ENCODE results near the gene ING1.
A peak's percentile ranks its signal among the peaks of the same experiment; 100 is the strongest.

ING1 gene

GRCh38 chr13:110712081-110712848, 1.2 kb upstream of the ING1 start:
- no peak for TF ChIP-seq CREB1 (IDR thresholded peaks at IDR 0.05; ENCODE audit: low read depth)
- TF ChIP-seq TEAD4 (IDR thresholded peaks at IDR 0.05), result no peak
- no peak for TF ChIP-seq NFIC (IDR thresholded peaks at IDR 0.05)
- TF ChIP-seq YY1 (IDR thresholded peaks at IDR 0.05; ENCODE audit: low read depth), result peak; percentile 14; the same call in 1 of the 2 replicates
- no peak; the same call in 1 of the 2 replicates for TF ChIP-seq MAX (IDR thresholded peaks at IDR 0.05)
- TF ChIP-seq TCF12 (IDR thresholded peaks at IDR 0.05; ENCODE audit: low read depth), result 0 out of 2 replicates have a peak, but pooled peaks have one; percentile 27
- TF ChIP-seq TAF1 (IDR thresholded peaks at IDR 0.05; ENCODE audit: low read depth), result peak; percentile 66

- 0 out of 2 replicates have a peak, but pooled peaks have one; percentile 37 for TF ChIP-seq TCF12 (IDR thresholded peaks at IDR 0.05; ENCODE audit: low read depth)
- peak; percentile 97 for TF ChIP-seq ZBTB7A (IDR thresholded peaks at IDR 0.05; ENCODE audit: low read depth)
- TF ChIP-seq MAX (IDR thresholded peaks at IDR 0.05), result no peak
- no peak for TF ChIP-seq REST (IDR thresholded peaks at IDR 0.05; ENCODE audit: low read depth)
- peak; percentile 19; the same call in 1 of the 2 replicates for TF ChIP-seq NFIC (IDR thresholded peaks at IDR 0.05)
- no peak; the same call in 1 of the 2 replicates for TF ChIP-seq TEAD4 (IDR thresholded peaks at IDR 0.05)
- no peak; the same call in 1 of the 2 replicates for TF ChIP-seq YY1 (IDR thresholded peaks at IDR 0.05; ENCODE audit: low read depth)
- 0 out of 2 replicates have a peak, but pooled peaks have one; percentile 17 for TF ChIP-seq CEBPB (IDR thresholded peaks at IDR 0.05)
- no peak for TF ChIP-seq EP300 (IDR thresholded peaks at IDR 0.05; ENCODE audit: borderline replicate concordance)
- no peak for TF ChIP-seq FOXM1 (IDR thresholded peaks at IDR 0.05; ENCODE audit: borderline replicate concordance, low read depth)
- TF ChIP-seq USF1 (IDR thresholded peaks at IDR 0.05), result peak; percentile 2; the same call in 1 of the 2 replicates
- TF ChIP-seq CREB1 (IDR thresholded peaks at IDR 0.05; ENCODE audit: low read depth), result no peak; the same call in 1 of the 2 replicates
- 0 out of 2 replicates have a peak, but pooled peaks have one; percentile 7 for TF ChIP-seq EGR1 (IDR thresholded peaks at IDR 0.05)
- no peak for TF ChIP-seq RAD21 (IDR thresholded peaks at IDR 0.05; ENCODE audit: low read depth)
- TF ChIP-seq TAF1 (IDR thresholded peaks at IDR 0.05; ENCODE audit: low read depth), result peak; percentile 50; the same call in 1 of the 2 replicates
These were observed 455 bp upstream of the ING1 start for GRCh38 chr13:110712849-110713641.

GRCh38 chr13:110713981-110714796, 689 bp downstream of the ING1 start:
- TF ChIP-seq RAD21 (IDR thresholded peaks at IDR 0.05; ENCODE audit: low read depth), result no peak
- TF ChIP-seq TAF1 (IDR thresholded peaks at IDR 0.05; ENCODE audit: low read depth), result peak; percentile 46; the same call in 1 of the 2 replicates

GRCh38 chr13:110714797-110715394, 1.4 kb downstream of the ING1 start:
- peak; percentile 46 for TF ChIP-seq TAF1 (IDR thresholded peaks at IDR 0.05; ENCODE audit: low read depth)
- TF ChIP-seq CEBPB (IDR thresholded peaks at IDR 0.05), result 0 out of 2 replicates have a peak, but pooled peaks have one; percentile 3
- TF ChIP-seq YY1 (IDR thresholded peaks at IDR 0.05; ENCODE audit: low read depth), result peak; percentile 35; the same call in 1 of the 2 replicates
- TF ChIP-seq ZBTB7A (IDR thresholded peaks at IDR 0.05; ENCODE audit: low read depth), result no peak
- no peak for TF ChIP-seq EP300 (IDR thresholded peaks at IDR 0.05; ENCODE audit: borderline replicate concordance)
- TF ChIP-seq FOXM1 (IDR thresholded peaks at IDR 0.05; ENCODE audit: borderline replicate concordance, low read depth), result no peak
- TF ChIP-seq CREB1 (IDR thresholded peaks at IDR 0.05; ENCODE audit: low read depth), result no peak
- TF ChIP-seq TCF12 (IDR thresholded peaks at IDR 0.05; ENCODE audit: low read depth), result peak; percentile 59
- no peak for TF ChIP-seq RAD21 (IDR thresholded peaks at IDR 0.05; ENCODE audit: low read depth)
- TF ChIP-seq REST (IDR thresholded peaks at IDR 0.05; ENCODE audit: low read depth), result no peak
- TF ChIP-seq USF1 (IDR thresholded peaks at IDR 0.05), result no peak
- TF ChIP-seq EGR1 (IDR thresholded peaks at IDR 0.05), result peak; percentile 34; the same call in 1 of the 2 replicates
- TF ChIP-seq TEAD4 (IDR thresholded peaks at IDR 0.05), result no peak
- TF ChIP-seq MAX (IDR thresholded peaks at IDR 0.05), result no peak; the same call in none of the 2 replicates
- TF ChIP-seq NFIC (IDR thresholded peaks at IDR 0.05), result no peak

All from Ishikawa (cell line).